ENCODE data around the gene NAXD. TPM values are rescaled to one million over a fixed set of nuclear protein-coding genes. Genes with fewer than 3 reads are reported as not detected.
"Not testable (repeated sequence)": the region's sequence is repeated elsewhere in the genome, so short reads cannot be mapped to it uniquely, and the experiment has no call there.

Gene NAXD
- total RNA-seq, 1 donor from 2014 or later: 20.8 TPM

DNA sequence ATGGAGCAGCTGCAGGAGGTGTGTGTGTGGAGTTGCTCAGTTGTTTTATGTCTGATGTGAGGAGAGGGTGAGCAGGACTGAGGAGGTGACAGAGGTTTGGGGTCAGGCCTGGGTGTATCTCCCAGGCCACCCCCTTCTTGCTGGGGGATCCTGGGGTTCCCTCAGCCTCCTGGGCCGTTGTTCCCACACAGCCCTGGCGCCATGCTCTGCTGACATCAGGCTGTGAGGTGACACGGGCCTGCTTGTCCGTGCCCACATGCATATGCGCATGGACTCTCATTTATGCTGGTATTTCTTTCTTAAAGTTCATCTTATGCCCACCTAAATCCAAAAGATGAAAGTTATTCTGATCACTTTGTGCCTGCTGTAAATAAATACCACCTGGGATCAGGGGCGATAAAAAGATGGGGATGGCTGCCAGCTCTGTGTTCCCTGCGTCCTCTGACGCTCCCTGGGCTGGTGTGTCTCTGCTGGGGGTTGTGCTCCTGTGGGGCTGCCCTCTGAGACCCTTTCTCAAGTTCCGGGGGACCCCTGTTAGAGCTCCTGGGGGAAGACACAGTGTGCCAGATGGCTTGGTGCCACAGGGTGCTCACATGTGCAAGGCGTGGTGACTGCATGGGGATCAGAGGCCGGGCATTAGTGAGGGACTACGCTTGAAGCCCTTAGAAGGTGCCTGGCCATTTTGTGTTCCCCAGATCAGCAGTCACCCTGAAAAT lies 12.6 kb downstream of the NAXD start:
- DNase-seq (ENCODE audit: low read depth in 2 of 2): no peak

DNA sequence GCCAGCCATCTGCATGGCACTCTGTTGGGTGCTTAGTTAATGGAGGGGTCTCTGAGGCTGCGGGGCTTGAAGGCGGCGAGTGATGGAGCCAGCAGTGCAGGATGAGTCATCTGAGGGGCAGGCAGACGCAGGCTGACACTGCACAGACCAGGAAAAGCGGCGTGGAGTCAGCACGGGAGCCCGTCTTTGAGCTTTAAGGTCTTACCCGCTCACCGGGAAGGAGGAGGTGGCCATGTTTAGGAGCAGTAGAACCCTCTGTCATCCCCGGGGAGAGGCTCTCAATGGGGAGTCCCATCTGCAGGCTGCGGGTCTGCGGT lies 13.1 kb downstream of the NAXD start:
- DNase-seq (ENCODE audit: low read depth in 2 of 2): peak; percentile 40 to 63

DNA sequence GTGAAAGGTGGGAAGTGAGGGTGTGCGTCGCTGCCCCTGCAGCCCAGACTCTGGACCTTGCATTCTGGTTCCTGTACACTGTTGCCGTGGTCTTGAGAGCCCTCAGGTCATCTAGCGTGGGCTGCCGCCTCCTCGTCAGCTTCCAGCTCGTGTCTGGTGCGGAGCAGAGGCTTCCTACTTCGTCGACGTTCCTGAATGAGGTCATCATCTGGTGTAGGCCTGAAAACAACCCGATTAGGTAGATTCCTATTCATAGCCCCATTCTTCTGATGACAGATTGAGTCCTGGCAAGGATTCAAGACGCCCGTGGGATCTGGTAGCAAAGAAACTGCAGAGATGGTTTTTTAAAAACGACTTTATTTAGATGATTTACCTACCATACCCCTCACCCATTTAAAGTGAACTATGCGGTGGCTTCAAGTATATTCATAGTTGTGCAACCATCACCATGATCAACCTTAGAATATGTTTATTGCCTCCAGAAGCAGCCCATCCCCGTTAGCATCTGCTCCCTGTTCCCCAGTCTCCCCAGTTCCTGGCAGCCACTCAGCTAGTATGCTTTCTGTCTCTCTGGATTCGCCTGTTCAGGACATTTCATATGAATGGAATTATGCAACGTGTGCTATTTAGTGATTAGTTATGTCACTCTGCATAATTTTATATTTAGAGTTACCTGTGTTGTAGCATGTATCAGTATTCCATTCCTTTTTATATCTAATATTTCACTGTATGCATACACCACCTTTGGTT lies 13.8 kb downstream of the NAXD start:
- DNase-seq (ENCODE audit: low read depth in 2 of 2): peak; percentile 60 to 65

DNA sequence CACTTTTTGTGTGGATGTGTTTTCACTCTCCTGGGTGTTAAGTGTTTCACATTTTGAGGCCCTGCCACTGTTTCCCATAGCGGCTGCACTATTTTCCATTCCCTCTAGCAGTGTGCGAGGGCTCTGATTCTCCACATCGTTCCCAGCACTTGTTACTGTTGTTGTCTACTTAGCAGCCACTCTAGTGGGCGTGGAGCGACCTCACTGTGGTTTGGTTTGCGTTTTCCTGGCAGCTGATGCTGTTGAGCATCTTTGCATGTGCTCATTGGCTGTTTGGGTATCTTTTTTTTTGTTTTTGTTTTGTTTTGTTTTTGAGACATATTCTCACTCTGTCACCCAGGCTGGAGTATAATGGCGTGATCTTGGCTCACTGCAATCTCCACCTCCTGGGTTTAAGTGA lies 14.4 kb downstream of the NAXD start:
- peak in 1 of 2 donors; percentile 24 for DNase-seq (ENCODE audit: low read depth in 2 of 2)

DNA sequence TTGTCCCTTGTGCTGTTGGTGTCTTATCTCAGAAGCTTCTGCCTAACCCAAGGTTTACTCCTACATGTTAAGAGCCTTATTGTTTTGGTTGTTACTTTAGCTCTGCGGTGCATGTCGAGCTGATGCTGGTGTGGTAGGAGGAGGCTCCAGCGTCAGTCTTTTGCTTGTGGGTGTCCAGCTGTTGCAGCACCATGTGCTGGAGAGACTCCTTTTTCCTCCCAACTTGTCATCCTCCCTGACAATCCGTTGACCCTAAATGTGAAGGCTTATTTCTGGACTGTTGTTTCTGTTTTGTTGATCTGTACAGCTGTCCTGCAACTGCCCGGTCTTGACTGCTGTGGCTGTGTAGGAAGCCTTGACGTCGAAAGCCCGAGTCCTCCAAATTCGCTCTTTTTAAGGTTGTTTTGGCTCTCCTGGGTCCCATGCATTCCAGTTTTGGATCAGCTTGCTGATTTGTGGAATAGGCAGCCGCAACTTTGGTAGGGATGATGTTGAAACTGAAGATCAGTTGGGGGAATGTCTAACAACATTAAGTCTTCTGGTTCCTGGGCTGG lies 15.3 kb downstream of the NAXD start:
- no peak for DNase-seq (ENCODE audit: low read depth in 2 of 2)

GRCh38 chr13:110632255-110632654 lies 16.9 kb downstream of the NAXD start:
- DNase-seq (ENCODE audit: low read depth in 2 of 2): not testable (repeated sequence)

DNA sequence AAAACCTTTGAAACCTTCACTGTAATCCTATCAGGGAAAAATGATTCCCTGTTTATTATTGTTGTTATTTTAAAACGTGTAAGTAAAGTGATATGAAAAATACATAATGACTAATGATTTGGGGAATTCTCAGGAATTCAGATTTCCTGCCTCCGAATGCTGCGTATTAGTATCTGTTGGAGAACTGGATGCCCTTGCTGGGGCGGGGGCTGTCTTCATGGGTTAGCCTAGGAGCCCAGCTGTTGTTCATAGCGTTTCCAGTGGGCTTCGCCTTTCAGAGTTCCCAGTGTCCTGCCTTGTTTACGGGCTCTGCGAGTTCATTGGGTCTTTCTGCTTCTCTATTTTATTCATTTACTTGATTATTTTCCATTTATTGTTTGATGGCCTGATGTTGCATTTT lies 18.4 kb downstream of the NAXD start:
- peak in 1 of 2 donors; percentile 32 for DNase-seq (ENCODE audit: low read depth in 2 of 2)

- DNase-seq (ENCODE audit: low read depth in 2 of 2): peak in 1 of 2 donors; percentile 27
Observed at GRCh38 chr13:110634558-110634957, 19.2 kb downstream of the NAXD start.

GRCh38 chr13:110635405-110636002 lies 20.2 kb downstream of the NAXD start:
- no peak for DNase-seq (ENCODE audit: low read depth in 2 of 2)

- no peak for DNase-seq (ENCODE audit: low read depth in 2 of 2)
Observed at GRCh38 chr13:110636053-110636475, 20.7 kb downstream of the NAXD start.

- no peak for DNase-seq (ENCODE audit: low read depth in 2 of 2)
Observed at GRCh38 chr13:110636701-110637201, 21.4 kb downstream of the NAXD start.

DNA sequence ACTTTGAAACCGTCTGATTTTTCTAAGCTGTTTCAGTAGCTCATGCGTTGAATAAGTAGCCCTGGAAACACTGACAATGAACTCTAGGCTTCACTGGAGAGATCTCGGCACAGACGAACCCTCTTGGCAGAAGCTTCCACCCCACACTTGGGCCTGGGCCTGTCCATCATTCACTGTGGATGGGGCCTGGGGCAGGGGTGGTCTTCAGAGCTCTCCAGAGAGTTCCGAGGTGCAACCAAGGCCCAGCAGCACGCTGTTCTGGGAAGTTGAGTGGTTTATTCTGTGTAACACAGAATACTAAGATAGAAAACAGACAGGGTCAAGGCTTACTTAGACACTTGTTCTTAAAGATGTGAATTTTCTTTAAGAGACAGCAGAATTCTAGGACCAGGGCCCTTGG lies 21.9 kb downstream of the NAXD start:
- no peak for DNase-seq (ENCODE audit: low read depth in 2 of 2)

- DNase-seq (ENCODE audit: low read depth in 2 of 2): no peak
Observed at GRCh38 chr13:110637747-110638146, 22.4 kb downstream of the NAXD start.

DNA sequence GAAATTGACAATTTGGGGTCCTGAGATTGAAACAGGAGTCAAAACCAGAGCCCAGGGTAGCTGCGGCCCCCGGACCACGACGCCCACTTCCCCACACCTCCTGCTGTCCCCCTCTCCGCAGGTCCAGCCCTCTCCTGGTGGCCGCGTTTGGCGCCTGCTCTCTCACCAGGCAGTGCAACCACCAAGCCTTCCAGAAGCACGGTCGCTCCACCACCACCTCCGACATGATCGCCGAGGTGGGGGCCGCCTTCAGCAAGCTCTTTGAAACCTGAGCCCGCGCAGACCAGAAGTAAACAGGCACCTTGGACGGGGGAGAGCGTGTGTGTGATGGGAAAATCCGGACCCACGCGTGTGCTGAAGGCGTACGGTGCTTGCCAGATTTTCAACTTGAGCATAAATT lies 22.9 kb downstream of the NAXD start:
- no peak for DNase-seq (ENCODE audit: low read depth in 2 of 2)

DNA sequence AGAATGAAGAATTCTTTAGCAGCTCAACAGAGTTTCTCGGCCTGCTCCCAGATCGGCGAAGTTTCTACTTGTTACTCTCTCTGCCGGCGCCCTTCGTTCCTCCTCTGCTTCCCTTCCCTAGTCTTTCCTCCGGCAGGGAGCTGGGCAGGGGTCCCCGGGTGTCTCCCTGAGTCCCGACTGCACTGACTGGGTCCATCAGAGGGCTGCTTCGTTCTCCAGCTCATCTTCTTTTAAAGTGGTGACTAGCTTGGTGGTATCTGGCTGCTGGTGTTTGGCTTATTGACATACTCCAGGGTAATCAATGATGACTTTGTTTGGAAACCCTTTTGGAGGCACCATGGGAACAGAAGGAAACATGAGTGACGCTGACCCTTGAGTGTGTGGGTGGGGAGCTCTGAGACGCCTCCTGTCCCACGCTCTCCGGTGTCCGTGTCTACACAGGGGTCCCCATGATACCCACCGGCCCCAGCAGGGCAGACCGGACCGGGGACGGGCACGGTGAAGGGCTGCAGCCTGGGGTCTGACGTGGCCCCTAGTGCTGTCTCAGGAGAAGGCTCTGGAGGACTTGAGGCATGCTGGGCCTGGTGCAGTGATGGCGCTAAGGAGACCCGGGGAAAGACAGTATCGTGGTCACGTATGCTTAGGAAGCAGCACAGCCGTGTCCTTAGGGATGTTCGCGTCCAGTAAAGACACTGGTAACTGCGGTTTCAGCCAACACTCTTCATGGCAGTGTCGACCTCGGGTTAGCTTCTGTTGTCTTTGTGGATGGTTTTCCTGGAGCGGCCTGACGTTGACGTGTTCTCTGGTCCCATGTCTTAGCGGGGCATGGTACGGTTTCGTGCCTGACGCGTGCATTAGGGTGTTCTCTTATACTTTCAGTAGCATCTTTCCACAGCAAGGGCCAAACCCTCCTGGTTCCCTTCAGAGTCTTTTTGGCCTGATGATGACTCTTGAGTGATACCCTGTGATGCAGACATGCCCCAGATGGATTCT lies 23.8 kb downstream of the NAXD start:
- DNase-seq (ENCODE audit: low read depth in 2 of 2): no peak

- no peak for DNase-seq (ENCODE audit: low read depth in 2 of 2)
Observed at GRCh38 chr13:110639935-110640334, 24.6 kb downstream of the NAXD start.

DNA sequence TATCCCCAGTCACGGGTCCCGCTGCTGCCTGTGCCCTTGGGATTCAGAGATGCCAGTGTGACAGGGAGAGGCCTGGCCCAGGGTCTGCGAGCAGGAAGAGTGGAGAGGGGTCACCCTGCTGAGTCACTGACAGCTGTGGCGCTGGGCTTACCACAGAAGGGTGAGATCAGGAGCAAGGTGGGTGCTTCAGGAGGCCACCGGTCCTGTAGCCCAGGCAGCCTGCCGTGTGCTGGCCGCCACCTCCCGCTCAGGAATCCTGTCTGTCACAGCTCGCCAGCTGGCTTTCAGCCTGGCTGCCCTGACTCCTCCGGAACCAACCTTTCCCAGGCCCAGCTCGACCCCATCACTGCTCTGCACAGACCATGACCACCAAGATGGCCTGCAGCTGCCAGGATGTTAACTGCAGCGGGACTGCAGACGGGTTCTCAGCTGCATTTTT lies 25.3 kb downstream of the NAXD start:
- DNase-seq (ENCODE audit: low read depth in 2 of 2): peak; percentile 41 to 94

DNA sequence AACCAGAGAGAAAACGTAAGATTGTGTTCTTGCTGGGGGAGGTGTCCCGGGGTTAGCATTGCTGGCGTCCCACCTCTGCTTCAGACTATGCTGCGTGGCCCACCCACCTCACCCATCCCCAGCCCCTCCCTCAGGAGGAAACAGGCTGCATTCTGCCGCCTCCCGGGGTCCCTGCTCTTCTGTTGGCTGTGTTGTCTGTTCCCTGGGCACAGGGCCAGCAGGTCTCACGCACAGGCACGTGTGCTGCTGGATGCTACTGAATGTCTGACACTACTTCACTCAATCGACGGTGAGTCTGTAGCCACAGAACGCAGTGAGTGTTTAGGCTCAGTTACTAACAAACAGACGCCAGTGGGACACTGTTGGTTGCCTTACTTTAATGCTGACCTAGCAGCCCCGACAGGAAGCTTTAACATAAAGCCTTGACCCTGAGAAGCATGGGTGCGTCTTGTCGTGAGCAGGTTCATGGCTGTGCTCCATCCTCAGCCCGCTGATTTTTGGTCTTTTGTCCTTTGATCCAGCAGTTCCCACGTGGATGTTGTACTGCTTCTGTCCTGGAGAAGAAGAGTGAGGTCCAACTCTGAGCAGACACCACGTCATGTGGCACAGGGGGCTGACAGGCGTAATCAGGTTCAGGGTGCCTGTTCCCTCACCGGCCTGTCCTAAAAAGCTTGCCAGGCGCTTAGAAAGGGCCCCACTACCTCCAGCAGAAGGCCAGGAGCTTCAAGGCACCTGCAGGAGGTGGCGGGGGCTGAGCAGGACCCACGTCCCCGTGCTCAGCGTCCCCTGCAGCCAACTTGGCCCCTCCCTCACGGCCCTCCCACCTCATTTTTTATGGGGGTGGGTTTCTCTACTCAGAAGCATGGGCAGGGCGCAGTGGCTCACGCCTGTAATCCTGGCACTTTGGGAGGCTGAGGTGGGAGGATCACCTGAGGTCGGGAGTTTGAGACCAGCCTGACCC lies 26.0 kb downstream of the NAXD start:
- DNase-seq (ENCODE audit: low read depth in 2 of 2): peak in 1 of 2 donors; percentile 92

GRCh38 chr13:110642291-110642981 lies 27.1 kb downstream of the NAXD start:
- no peak for DNase-seq (ENCODE audit: low read depth in 2 of 2)

All from lung microvascular endothelial cell (primary cell).